PC-3 (cell line): Measurements from ENCODE around the gene PHYKPL.

Experiments
- CTCF ChIP-seq: fragments of 300-600 bp; sonication (generic); conservative IDR thresholded peaks from 2 replicates; pipeline ENCODE4 v1.5.1; 2017; ENCODE audit warnings: antibody characterized with exemption, low read depth, mild to moderate bottlenecking, low read length
- EZH2phosphoT487 ChIP-seq: fragments of 300-600 bp; sonication (generic); IDR thresholded peaks from 2 replicates; pipeline ENCODE4 v1.6.1; 2018; ENCODE audit warnings: mild to moderate bottlenecking, antibody characterized with exemption, low read length, borderline replicate concordance

GRCh38 chr5:178252258-178252657 is 19.7 kb upstream of the PHYKPL start:
- TF ChIP-seq CTCF (no peak), EZH2phosphoT487 (no peak)
